NK-92 (cell line): ENCODE data around the gene ARMC8.
"Not testable (repeated sequence)": the region's sequence is repeated elsewhere in the genome, so short reads cannot be mapped to it uniquely, and the experiment has no call there.

Experiments used
- DNase-seq: peaks from one replicate; lab custom pipeline; 2025; ENCODE audit not compliant: unreplicated experiment; lab: John Stamatoyannopoulos, UW

ARMC8 gene, protein sequence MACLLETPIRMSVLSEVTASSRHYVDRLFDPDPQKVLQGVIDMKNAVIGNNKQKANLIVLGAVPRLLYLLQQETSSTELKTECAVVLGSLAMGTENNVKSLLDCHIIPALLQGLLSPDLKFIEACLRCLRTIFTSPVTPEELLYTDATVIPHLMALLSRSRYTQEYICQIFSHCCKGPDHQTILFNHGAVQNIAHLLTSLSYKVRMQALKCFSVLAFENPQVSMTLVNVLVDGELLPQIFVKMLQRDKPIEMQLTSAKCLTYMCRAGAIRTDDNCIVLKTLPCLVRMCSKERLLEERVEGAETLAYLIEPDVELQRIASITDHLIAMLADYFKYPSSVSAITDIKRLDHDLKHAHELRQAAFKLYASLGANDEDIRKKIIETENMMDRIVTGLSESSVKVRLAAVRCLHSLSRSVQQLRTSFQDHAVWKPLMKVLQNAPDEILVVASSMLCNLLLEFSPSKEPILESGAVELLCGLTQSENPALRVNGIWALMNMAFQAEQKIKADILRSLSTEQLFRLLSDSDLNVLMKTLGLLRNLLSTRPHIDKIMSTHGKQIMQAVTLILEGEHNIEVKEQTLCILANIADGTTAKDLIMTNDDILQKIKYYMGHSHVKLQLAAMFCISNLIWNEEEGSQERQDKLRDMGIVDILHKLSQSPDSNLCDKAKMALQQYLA

DNA sequence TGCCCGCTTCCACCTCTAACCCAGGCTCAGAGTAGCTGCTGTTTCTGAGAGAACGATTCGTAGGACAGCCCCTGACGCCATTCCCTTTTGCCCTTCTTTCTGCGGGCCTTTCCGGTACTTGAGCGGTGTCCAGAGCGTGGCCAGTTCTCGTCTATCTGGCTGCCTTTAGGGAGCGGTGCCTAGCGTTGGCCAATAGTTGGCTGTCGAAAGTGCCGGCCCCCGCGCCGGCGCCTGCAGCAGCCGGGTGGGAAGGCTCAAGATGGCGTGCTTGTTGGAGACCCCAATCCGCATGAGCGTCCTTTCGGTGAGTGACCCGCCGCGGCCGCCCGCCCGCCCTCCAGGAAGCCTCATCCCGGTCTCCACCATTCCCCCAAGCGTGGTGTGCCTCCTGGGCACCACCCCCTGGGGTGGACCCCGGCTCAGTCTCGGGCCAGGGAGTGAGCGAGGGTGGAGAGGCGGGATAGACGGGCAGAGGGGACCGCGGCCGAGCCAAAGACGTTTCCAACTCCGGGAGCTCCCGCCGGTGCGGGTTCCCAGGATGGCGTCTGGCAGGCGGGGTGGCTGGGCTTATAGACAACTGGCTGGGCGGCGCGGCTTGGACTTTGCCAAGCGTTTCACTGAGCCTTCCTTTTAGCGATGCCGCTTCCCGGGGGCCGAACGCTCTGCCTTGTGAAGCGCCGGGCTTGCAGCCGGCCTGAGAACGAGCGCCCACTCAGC is at the start of gene ARMC8:
Gene ARMC8, plus strand, starts transcription at position 6 of the 717 bp plus-strand sequence. Its CDS starts 254 bp downstream, at position 260.
- DNase-seq: peak; percentile 15

DNA sequence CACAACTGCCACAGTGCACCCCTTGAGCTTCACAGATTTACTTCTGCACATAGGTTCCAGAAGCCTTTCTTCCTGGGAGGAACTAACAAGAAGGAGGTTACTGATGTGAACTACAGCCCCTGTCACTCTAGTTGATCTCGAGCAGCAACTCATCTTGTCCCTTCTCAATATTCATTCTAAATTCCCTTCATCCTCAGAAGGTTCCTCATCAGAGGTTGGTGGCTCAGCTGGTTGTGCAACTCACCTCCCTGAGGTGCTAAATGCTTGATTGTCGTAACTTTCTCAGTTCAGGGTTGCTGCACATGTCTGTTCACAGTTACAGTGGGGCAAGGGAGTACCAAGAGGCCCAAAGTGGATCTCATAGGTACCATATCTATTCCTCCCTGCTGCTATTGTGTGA is 49.2 kb upstream of the ARMC8 start:
- DNase-seq: no peak

DNA sequence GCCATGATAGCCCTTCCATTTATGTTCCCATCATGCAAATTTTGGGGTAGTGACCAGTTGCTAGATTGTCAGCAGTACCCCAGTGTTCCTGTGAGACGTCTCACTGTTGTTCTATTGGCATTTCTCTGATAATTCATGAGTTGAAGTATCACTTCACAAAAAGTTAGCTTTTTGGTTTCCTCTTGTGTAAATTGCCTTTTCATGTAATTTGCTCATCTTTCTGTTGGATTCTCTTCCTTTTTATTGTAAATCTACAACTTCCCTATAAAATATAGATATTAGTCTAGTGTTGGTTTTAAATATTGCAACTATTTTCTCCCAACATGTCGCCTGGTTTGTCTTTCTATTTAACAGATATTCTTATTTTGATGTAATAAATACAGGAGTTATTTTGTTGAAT is 47.4 kb upstream of the ARMC8 start:
- DNase-seq: no peak

DNA sequence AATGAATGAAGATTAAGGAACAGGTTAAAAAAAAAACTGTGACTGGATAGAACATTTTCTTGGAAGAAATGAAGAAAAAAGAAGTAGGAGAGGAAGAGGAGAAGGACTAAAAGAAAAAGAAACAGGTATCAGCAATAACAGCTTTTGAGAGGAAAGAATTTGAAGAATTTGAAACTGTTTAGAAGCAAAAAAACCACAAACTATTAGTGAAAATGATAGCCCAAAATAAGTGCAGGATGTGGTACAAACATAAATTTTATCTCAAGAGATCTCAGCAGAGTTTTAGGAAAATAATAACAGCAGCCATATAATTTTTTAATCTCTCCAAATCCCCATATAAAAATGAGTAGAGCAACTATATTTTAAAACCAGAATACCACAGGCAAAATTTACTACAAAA is 46.2 kb upstream of the ARMC8 start:
- DNase-seq: no peak

DNA sequence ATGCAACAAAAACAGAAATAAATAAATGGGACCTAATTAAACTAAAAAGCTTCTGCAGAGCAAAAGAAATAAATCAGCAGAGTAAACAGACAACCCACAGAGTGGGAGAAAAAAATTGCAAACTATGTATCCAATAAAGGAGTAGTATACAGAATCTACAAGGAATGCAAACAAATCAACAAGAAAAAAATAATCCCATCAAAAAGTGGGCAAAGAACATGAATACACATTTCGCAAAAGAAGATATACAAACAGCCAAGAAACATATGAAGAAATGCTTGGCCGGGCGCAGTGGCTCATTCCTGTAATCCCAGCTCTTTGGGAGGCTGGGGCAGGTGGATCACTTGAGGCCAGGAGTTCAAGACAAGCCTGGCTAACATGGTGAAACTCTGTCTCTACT is 44.9 kb upstream of the ARMC8 start:
- DNase-seq: not testable (repeated sequence)

DNA sequence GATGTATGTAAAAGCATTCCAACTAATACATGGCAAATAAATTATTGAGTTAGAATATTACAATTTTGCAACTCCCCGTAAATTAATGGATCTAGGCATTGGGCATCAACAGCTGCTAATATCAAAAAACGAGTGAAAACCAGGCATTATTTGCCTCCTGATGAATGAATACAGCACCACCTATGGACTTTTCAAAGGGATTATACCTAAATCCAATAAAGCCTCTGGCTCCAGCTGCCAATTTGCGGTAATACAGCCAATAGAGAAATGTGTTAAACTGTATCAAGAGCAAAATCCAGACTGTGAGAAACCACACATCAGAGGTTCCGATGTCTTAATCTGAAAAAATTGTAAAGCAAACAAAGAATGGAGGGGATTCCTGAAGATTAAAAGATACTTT is 38.6 kb upstream of the ARMC8 start:
- DNase-seq: no peak

DNA sequence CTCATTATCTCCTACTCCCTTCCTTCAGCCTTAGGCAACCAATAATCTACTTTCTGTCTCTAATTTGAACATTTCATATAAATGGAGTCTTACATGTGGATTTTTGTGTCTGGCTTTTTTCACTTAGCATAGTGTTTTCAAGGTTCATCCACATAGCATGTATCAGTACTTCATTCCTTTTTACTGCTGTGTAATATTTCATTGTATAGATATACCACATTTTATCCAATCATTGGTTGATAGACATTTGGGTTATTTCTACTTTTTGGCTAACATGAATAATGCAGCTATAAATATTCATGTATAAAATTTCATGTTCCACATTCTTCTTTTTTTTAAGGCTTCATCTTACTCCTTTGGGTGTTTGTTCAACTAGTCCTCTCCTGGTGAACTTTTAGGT is 32.6 kb upstream of the ARMC8 start:
- no peak for DNase-seq

DNA sequence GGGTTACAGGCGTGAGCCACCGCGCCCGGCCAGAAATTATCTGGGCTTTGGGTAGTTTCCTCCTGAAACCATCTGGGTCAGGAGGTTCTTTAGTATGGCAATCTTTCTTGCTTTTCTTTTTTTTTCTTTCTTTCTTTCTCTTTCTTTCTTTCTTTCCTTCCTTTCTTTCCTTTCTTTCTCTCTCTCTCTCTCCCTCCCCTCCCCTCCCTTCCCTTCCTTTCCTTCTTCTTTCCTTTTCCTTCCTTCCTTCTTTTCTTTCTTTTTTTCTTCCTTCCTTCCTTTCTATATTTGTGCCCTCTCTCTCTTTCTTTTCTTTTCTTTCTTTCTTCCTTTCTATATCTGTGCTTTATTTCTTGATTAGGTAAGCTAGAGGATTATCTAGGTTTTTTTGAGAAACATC is 29.4 kb upstream of the ARMC8 start:
- no peak for DNase-seq

DNA sequence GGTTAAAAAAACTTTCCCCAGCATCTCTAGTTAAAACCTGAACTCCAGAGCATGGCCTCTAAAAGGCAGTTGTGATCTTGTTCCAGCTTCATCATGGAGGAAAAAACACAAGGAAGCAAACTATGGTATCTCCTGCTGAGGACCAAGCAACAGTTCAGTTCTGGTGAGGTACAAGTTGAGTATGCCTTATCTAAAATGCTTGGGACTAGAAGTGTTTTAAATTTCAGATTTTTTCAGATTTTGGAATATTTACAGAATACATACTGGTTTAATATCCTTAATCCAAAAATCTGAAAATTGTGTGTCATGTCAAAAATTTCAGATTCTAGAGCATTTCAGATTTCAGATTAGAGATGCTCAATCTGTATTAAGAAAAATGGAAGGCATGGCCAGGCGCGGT is 22.0 kb upstream of the ARMC8 start:
- DNase-seq: no peak

DNA sequence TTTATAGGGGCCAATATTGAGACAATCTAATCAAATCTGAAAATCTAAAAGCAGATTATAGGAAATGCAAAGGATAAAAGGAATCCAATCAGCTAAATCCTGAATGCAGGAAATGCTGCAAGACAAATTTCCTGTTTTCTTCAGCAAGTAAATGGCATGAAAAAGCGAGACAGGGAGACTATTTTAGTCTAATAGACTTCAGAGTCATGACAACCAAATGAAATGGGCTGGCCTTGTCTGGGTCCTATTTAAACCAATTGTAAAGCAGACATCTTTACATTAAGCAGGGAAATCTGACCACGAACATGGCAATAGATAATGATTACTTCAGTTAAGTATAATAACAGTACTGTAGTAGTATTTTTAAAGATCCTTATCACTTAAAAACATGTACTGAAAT is 14.5 kb upstream of the ARMC8 start:
- no peak for DNase-seq

DNA sequence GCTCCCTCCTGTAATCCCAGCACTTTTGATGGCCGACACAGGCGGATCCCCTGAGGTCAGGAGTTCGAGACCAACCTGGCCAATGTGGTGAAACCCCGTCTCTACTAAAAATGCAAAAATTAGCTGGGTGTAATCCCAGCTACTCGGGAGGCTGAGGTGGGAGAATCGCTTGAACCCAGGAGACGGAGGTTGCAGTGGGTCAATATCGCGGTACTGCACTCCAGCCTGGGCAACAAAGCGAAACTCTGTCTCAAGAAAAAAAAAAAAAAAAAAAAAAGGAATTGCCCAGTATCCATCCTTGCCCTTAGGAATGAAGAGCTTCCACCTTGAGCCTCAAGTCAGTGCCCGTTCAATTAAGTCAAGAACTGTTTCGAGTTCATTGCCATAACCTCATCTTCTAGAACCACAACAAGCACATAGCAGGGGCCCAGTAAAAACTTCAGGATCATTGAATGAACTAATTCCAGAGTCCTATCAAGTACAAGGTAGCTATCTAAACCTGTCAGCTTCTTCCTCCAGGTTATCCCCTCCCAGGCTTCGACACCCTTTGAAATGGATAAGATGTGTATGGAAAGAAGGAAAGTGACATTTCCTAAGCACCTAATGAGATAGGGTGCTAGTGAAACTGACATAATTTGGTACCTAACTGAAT is 13.2 kb upstream of the ARMC8 start:
- no peak for DNase-seq

DNA sequence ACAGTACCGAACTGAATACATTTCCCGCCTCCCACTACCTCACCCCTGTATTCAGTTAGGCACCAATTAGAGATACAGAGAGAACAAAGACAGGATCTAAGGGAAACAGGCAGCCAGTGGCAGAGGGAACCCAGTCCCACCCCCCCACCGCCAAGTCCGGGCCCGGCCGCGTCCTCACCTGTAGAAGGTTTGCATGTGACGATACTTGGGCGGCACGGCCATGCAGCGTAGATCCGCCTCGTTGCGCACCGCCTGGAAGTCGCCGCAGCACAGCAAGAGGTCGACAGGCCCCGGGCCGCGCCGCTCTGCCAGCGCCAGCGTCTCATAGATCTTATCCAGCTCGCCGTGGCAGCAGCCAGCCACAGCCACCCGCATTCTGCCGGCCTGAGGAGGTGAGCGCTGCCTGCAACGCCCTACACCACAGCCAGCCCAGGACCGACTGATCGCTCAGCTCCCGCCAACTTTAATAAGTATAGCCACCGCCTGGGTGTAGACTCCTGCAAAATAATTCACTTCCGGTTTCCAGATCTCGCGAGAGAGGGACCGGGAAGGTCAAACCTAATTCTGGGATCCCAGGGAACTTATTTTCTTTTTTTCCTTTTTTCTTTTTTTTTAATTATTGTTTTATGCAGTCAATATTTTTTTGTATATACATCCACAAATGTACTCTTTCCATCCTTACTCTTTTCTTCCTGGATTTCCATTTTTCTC is 12.5 kb upstream of the ARMC8 start, which contains the start of gene DBR1:
Gene DBR1, minus strand, starts transcription at position 501 of the 711 bp plus-strand sequence. Its CDS starts 126 bp downstream, at position 375.
- no peak for DNase-seq

DNA sequence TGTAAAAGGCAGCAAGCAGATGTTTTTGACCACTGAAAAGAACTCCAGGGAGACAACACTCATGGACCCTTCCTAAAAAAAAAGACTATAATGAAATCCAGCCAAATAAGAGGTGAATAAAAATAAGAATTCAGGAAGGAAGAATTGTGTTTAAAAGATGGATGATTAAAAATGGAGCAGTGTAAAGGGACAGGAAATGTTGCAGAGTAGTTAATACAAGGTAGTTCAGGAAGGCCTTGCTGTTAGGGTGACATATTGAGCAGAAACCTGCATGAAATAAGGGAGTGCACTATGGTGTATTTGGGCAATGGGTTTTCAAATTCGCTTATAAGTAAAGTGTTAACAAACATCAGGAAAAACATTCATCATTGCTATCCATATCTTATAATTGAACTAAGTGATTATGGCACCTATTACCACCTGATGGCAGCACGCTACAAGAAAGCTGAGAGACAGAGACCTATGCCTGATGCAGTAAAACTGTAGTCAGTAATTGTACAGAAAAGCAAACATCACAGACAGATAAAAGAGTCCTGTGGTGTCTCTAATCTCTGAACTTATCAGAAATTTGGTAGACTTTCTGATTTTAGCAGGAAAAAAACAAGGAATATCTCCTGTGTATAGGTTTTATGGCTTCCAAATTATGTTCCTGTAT is 6.6 kb upstream of the ARMC8 start:
- DNase-seq: no peak

DNA sequence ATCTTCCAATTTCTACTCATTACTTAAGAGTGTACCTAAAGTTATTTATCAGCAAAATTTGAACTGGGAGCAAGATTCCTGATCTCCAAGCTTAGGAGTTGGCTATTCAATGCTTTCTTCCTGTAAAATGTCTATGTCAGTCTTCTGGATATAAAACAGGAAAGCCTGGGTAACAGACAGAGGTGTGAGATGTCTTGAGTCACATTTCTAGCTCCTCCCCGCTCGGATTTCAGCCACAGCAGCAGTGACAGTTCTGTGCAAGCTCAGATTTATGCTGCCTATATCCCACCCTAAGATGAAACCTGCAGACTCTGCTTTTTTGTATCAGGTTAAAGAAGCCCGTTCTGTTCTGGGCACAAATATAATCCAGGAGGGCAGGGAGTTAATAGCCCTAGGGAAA is 2.1 kb upstream of the ARMC8 start:
- DNase-seq: no peak

DNA sequence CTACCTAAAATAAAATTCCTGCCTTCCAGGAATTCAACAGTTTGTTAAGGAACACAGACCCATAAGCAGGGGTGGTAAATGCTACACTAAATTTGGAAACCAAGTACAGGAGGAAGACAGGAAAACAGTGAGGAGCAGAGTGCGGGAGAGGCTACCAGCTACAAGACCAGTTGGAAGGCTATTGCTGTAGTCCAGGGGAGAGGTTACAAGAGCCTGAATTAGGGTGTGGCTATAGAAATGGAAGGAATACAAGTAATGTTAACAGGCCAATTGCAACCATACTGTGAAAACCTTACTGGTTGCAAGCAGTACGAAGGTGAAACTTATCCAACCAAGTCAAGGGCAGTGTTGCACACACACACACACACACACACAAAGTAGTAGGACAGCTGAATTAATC is 880 bp upstream of the ARMC8 start:
- no peak for DNase-seq

DNA sequence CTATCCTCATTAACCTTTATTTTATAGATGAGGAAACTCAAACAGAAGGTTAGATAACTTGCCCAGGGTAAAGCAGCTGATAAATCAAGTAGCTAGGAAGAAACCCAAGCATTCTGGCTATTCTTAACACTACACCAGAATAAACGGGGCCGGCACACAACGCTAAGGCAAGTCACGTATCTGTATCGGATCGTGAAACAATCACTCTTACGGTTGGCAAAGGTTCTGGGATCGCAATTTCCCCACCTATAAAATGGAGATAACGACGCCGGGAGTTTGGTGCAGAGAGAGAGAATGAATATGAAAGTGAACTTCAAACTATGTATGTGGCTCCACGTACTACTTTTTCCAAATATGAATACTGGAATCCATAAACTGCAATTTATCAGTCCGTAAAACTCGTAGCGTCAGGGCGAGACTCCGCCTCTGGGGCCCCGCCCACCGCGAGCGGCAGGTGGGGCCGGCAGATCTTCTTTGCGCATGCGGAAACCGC is 252 bp upstream of the ARMC8 start:
- DNase-seq: no peak

DNA sequence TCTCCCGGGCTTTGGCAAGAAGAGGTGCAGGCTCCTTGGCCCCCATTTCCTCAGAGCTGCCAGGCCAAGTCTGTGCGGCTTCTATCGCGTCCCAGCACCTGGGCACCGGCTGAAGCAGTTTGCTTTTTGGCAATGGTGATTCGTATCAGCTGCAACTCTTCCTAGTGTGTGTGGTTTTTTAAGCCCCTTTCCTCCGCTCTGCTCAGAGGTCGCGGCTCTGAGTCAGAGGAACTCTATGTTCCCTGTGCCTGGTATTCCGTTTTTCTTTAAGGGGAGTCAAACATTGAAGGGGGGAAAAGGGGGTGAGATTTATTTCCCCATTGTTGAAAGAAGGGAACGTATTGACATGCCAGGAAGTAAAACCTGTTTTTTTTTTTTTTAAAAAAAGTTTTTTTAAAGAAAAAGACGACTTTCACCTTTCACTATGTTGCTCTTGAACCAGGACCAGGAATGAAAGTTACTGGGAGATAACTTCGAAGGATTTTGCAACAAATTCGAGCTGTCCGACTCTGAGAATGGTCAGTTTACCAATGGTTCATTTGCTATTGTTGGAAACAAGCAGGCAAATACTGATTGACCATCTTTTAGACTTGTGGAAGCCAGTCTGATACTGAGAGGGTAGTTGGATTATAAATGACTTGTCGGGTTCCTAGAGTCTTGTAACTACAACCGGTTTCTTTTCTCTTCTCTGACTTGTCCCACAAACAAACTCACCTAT is 1.1 kb downstream of the ARMC8 start:
- no peak for DNase-seq

DNA sequence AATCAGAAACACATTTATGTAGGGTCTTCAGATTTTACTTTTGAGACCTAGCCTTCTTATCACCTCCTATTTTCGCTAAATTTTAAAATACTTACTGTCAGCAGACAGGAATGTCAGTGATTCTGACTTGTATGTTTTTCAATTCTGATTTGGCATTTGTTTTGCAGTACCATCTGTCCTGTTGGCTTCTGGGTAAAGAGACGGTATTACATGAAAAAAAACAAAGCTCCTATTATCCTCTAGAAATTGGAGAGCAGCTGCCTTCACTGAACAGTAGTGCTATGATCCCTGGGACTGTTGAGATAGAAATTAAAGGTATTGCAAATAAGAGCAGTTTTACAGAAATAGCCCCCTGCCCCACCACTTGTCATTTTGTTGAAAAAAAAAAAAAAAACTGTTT is 8.4 kb downstream of the ARMC8 start:
- DNase-seq: no peak

DNA sequence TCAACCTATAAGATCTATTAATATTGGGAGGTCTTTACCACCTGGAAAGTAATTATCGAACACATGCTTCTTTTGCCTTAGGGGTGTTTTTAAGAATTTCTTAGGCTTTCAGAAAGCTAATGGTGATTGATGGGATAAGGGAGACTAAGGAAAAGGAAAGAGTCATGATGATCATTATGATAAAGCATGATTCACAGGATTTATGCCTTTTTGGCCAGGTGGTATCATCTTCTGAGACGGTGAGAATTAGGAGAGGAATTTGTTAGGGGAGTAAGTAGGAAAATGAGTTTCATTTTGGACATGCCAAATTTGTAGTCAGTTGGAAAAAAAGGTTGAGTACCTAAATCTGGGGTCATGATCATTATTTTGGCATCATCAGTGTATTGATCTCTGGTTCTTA is 8.9 kb downstream of the ARMC8 start:
- DNase-seq: no peak
